Measurements from ENCODE around the gene ARHGEF1. TPM values are rescaled to one million over a fixed set of nuclear protein-coding genes. Genes with fewer than 3 reads are reported as not detected.

Gene ARHGEF1
- total RNA-seq: 1,000 to 10,000 TPM; 1,177 to 1,409 (median 1,354) TPM
- 245 TPM for total RNA-seq (2013)

- H3K9me3 ChIP-seq (ENCODE audit: control insufficient read depth, insufficient read depth, low read length): no peaks in the 10 kb centered on the region
- no peaks in the 10 kb centered on the region for H3K9me3 Mint-ChIP-seq
- H3K27ac Mint-ChIP-seq: peak within 1 kb of the TSS; percentile 84 to 89
- no peaks in the 10 kb centered on the region for H3K36me3 Mint-ChIP-seq
- no peaks in the 10 kb centered on the region for H3K27me3 ChIP-seq (ENCODE audit: control insufficient read depth, insufficient read depth, low read length)
- TF ChIP-seq, protein P1, sequence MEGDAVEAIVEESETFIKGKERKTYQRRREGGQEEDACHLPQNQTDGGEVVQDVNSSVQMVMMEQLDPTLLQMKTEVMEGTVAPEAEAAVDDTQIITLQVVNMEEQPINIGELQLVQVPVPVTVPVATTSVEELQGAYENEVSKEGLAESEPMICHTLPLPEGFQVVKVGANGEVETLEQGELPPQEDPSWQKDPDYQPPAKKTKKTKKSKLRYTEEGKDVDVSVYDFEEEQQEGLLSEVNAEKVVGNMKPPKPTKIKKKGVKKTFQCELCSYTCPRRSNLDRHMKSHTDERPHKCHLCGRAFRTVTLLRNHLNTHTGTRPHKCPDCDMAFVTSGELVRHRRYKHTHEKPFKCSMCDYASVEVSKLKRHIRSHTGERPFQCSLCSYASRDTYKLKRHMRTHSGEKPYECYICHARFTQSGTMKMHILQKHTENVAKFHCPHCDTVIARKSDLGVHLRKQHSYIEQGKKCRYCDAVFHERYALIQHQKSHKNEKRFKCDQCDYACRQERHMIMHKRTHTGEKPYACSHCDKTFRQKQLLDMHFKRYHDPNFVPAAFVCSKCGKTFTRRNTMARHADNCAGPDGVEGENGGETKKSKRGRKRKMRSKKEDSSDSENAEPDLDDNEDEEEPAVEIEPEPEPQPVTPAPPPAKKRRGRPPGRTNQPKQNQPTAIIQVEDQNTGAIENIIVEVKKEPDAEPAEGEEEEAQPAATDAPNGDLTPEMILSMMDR (IDR thresholded peaks at IDR 0.05): no peak
- peak within 1 kb of the TSS; percentile 86 for H3K27ac ChIP-seq (ENCODE audit: low read length)
- H3K4me1 ChIP-seq (ENCODE audit: control insufficient read depth, insufficient read depth, low read length): peaks cover 79% of the 10 kb centered on the region
- peak; percentile 51 to 77 for DNase-seq
- peak in 1 of 3 donors; percentile 6 for ATAC-seq
- peaks cover 4% of the 10 kb centered on the region for H3K36me3 ChIP-seq (ENCODE audit: control insufficient read depth, insufficient read depth, low read length)
- intact Hi-C loops (cut with micrococcal nuclease): no loop called here
- under 1% methylated on average over 80 of the region's 80 CpGs for WGBS (ENCODE audit: insufficient coverage)
- H3K4me3 Mint-ChIP-seq: peak within 1 kb of the TSS; percentile 92
- H3K4me1 Mint-ChIP-seq: peaks cover 42 to 86% of the 10 kb centered on the region in 2 donors
- H3K27me3 Mint-ChIP-seq (ENCODE audit: low read depth in 2 of 2): no peaks in the 10 kb centered on the region
- H3K4me3 ChIP-seq (ENCODE audit: low read length): peak within 1 kb of the TSS; percentile 93
These were observed at the start of gene ARHGEF1 for GRCh38 chr19:41882568-41883462. Gene ARHGEF1 (plus strand): TSS chr19:41883184. CDS start chr19:41888083, 4,899 bp downstream.

DNA sequence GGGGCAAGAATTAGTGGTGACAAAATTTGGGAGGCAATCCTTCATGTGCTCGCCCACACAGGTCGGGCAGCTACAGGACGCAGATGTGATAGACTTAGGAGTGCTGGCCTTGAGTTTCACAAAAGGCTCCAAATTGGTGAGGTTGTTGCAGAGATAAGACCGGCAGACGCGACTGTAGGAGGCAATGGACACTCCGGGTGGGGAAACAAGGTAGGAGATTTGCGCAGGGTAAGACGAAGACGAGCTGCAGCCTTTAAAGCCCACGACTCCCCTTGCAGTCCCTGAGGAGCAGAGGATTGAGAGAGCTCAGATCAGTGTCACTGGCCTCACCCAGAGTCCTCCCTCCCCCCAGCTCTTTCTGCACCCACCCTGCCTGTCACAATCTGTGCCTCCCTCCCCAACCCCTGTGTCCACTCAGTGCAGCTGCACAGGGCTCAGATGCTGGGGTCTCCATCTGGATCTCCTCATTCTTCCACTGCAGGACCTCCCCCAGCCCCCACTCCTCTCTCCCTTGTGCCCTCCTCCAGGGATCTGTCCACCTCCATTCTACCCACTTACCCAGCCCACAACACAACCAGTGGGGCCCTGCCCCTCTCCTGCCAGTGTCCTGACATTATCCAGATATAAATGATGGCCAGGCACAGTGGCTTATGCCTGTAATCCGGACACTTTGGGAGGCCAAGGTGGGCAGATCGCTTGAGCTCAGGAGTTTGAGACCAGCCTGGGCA is 44.8 kb upstream of the ARHGEF1 start:
- intact Hi-C loops (cut with micrococcal nuclease): no loop called here
- Mint-ChIP-seq H3K27ac (no peak overlapping the region), H3K36me3 (no peaks in the 10 kb centered on the region), H3K4me1 (peaks cover 0 to 5% of the 10 kb centered on the region in 2 donors), H3K9me3 (no peaks in the 10 kb centered on the region), H3K4me3 (no peak overlapping the region), H3K27me3 (ENCODE audit: low read depth in 2 of 2) (peaks cover 8 to 23% of the 10 kb centered on the region in 2 donors)
- DNase-seq: no peak
- Histone ChIP-seq H3K4me3 (ENCODE audit: low read length) (no peak overlapping the region), H3K4me1 (ENCODE audit: control insufficient read depth, insufficient read depth, low read length) (no peaks in the 10 kb centered on the region), H3K36me3 (ENCODE audit: control insufficient read depth, insufficient read depth, low read length) (no peaks in the 10 kb centered on the region), H3K9me3 (ENCODE audit: control insufficient read depth, insufficient read depth, low read length) (no peaks in the 10 kb centered on the region), H3K27me3 (ENCODE audit: control insufficient read depth, insufficient read depth, low read length) (no peaks in the 10 kb centered on the region), H3K27ac (ENCODE audit: low read length) (no peak overlapping the region)
- TF ChIP-seq, protein P1 (IDR thresholded peaks at IDR 0.05): no peak
- WGBS (ENCODE audit: insufficient coverage): 87% methylated on average over 13 of the region's 13 CpGs
- ATAC-seq: no peak

GRCh38 chr19:41839211-41839610 is 43.8 kb upstream of the ARHGEF1 start:
- H3K4me1 Mint-ChIP-seq: peaks cover 0 to 5% of the 10 kb centered on the region in 2 donors
- intact Hi-C loops (cut with micrococcal nuclease): no loop called here
- DNase-seq (no peak), ATAC-seq (no peak)
- no peak overlapping the region for H3K27ac ChIP-seq (ENCODE audit: low read length)
- TF ChIP-seq, protein P1 (IDR thresholded peaks at IDR 0.05): no peak
- no peak overlapping the region for H3K4me3 ChIP-seq (ENCODE audit: low read length)
- no peaks in the 10 kb centered on the region for H3K36me3 Mint-ChIP-seq
- WGBS (ENCODE audit: insufficient coverage): 80% methylated on average over 2 of the region's 2 CpGs
- no peaks in the 10 kb centered on the region for H3K4me1 ChIP-seq (ENCODE audit: control insufficient read depth, insufficient read depth, low read length)
- no peak overlapping the region for H3K27ac Mint-ChIP-seq
- H3K9me3 Mint-ChIP-seq: peaks cover 0 to 2% of the 10 kb centered on the region in 2 donors
- no peaks in the 10 kb centered on the region for H3K27me3 ChIP-seq (ENCODE audit: control insufficient read depth, insufficient read depth, low read length)
- no peaks in the 10 kb centered on the region for H3K9me3 ChIP-seq (ENCODE audit: control insufficient read depth, insufficient read depth, low read length)
- no peak overlapping the region for H3K4me3 Mint-ChIP-seq
- H3K36me3 ChIP-seq (ENCODE audit: control insufficient read depth, insufficient read depth, low read length): no peaks in the 10 kb centered on the region
- peaks cover 8 to 24% of the 10 kb centered on the region in 2 donors for H3K27me3 Mint-ChIP-seq (ENCODE audit: low read depth in 2 of 2)

All from natural killer cell (primary cell).